ENCODE measurements around the gene GTF2H3. TPM values are rescaled to one million over a fixed set of nuclear protein-coding genes. Genes with fewer than 3 reads are reported as not detected.

Gene GTF2H3
- total and polyA plus RNA-seq, 2 donors from 2014 or later, result 7.7 to 21.1 TPM

GRCh38 chr12:123670882-123671728 lies 37.5 kb downstream of the GTF2H3 start, which contains the start of gene TCTN2:
Gene TCTN2, plus strand, starts transcription at chr12:123671113. Its CDS starts 128 bp downstream, at chr12:123671241.
- FAIRE-seq (peak; percentile 58), DNase-seq (peak; percentile 94 to 98 (median 94))
- peak within 1 kb of the TSS; percentile 43 to 78 (median 66) for H3K9ac ChIP-seq (ENCODE audit: low read length in 3 of 3)
- H3K27ac ChIP-seq (ENCODE audit: low read depth in 2 of 2, low read length in 2 of 2), result no peak within 1 kb of the TSS
- H3K4me3 ChIP-seq (ENCODE audit: low read length in 3 of 3), result peak within 1 kb of the TSS; percentile 87 to 95 (median 92)
- peaks cover 2 to 7% (median 6%) of the 10 kb centered on the region in 3 donors for H3K36me3 ChIP-seq (ENCODE audit: control insufficient read depth in 2 of 3, insufficient read depth in 3 of 3, low read length in 3 of 3)
- H3K4me1 ChIP-seq (ENCODE audit: control insufficient read depth in 2 of 3, insufficient read depth in 2 of 3, low read depth in 1 of 3, low read length in 3 of 3), result peaks cover 0 to 11% (median 0%) of the 10 kb centered on the region in 3 donors
- no peaks in the 10 kb centered on the region for H3K9me3 ChIP-seq (ENCODE audit: control insufficient read depth in 2 of 3, insufficient read depth in 1 of 3, low read length in 3 of 3)
- intact Hi-C loops (cut with DNase I), result no loop called here
- H3K27me3 ChIP-seq (ENCODE audit: control insufficient read depth, insufficient read depth, low read length), result no peaks in the 10 kb centered on the region
- no peak for TF ChIP-seq CTCF (IDR thresholded peaks at IDR 0.05; ENCODE audit: borderline replicate concordance, extremely low read depth, insufficient read depth)

- Histone ChIP-seq H3K27me3 (ENCODE audit: control insufficient read depth, insufficient read depth, low read length) (no peaks in the 10 kb centered on the region), H3K27ac (ENCODE audit: low read depth in 2 of 2, low read length in 2 of 2) (no peak overlapping the region), H3K9ac (ENCODE audit: low read length in 3 of 3) (peak overlapping the region; percentile 1 to 78 (median 66)), H3K4me1 (ENCODE audit: control insufficient read depth in 2 of 3, insufficient read depth in 2 of 3, low read depth in 1 of 3, low read length in 3 of 3) (peaks cover 0 to 11% (median 0%) of the 10 kb centered on the region in 3 donors), H3K36me3 (ENCODE audit: control insufficient read depth in 2 of 3, insufficient read depth in 3 of 3, low read length in 3 of 3) (peaks cover 4 to 7% (median 7%) of the 10 kb centered on the region in 3 donors), H3K4me3 (ENCODE audit: low read length in 3 of 3) (peak overlapping the region; percentile 87 to 95 (median 92)), H3K9me3 (ENCODE audit: control insufficient read depth in 2 of 3, insufficient read depth in 1 of 3, low read length in 3 of 3) (no peaks in the 10 kb centered on the region)
- FAIRE-seq, result no peak
- peak in 1 of 5 donors; percentile 8 for DNase-seq
- no peak for TF ChIP-seq CTCF (IDR thresholded peaks at IDR 0.05; ENCODE audit: borderline replicate concordance, extremely low read depth, insufficient read depth)
- intact Hi-C loops (cut with DNase I), result no loop called here
Observed at GRCh38 chr12:123671876-123672275, 38.2 kb downstream of the GTF2H3 start.

- Histone ChIP-seq H3K4me1 (ENCODE audit: control insufficient read depth in 2 of 3, insufficient read depth in 2 of 3, low read depth in 1 of 3, low read length in 3 of 3) (peaks cover 0 to 11% (median 0%) of the 10 kb centered on the region in 3 donors), H3K9me3 (ENCODE audit: control insufficient read depth in 2 of 3, insufficient read depth in 1 of 3, low read length in 3 of 3) (no peaks in the 10 kb centered on the region), H3K27ac (ENCODE audit: low read depth in 2 of 2, low read length in 2 of 2) (no peak overlapping the region), H3K36me3 (ENCODE audit: control insufficient read depth in 2 of 3, insufficient read depth in 3 of 3, low read length in 3 of 3) (peaks cover 7 to 11% (median 7%) of the 10 kb centered on the region in 3 donors), H3K27me3 (ENCODE audit: control insufficient read depth, insufficient read depth, low read length) (no peaks in the 10 kb centered on the region), H3K9ac (ENCODE audit: low read length in 3 of 3) (no peak overlapping the region), H3K4me3 (ENCODE audit: low read length in 3 of 3) (no peak overlapping the region)
- no peak for TF ChIP-seq CTCF (IDR thresholded peaks at IDR 0.05; ENCODE audit: borderline replicate concordance, extremely low read depth, insufficient read depth)
- DNase-seq (no peak), FAIRE-seq (no peak)
- intact Hi-C loops (cut with DNase I), result no loop called here
Observed at GRCh38 chr12:123675436-123675835, 41.8 kb downstream of the GTF2H3 start.
